NCI-H2107 treated with DMSO at 0.1 percent for 48 hours (cell line): ENCODE data around the gene GAB4.
"Not testable (repeated sequence)": the region's sequence is repeated elsewhere in the genome, so short reads cannot be mapped to it uniquely, and the experiment has no call there.

Experiments
- DNase-seq: peaks from one replicate; lab custom pipeline; 2025; ENCODE audit not compliant: unreplicated experiment; lab: John Stamatoyannopoulos, UW

The GAB4 gene

GRCh38 chr22:16960220-16960883 is 47.7 kb downstream of the GAB4 start:
- DNase-seq: no peak

GRCh38 chr22:16959345-16959930 is 48.6 kb downstream of the GAB4 start:
- DNase-seq: no peak

- DNase-seq: no peak
Observed at GRCh38 chr22:16958475-16958874, 49.5 kb downstream of the GAB4 start.

- DNase-seq: no peak
Observed at GRCh38 chr22:16957781-16958180, 50.2 kb downstream of the GAB4 start.

- no peak for DNase-seq
Observed at GRCh38 chr22:16956290-16956689, 51.7 kb downstream of the GAB4 start.

GRCh38 chr22:16955678-16956210 is 52.3 kb downstream of the GAB4 start:
- DNase-seq: no peak

GRCh38 chr22:16955081-16955480 is 52.9 kb downstream of the GAB4 start:
- no peak for DNase-seq

GRCh38 chr22:16954060-16954403 is 54.0 kb downstream of the GAB4 start:
- no peak for DNase-seq

- no peak for DNase-seq
Observed at GRCh38 chr22:16953206-16954059, 54.6 kb downstream of the GAB4 start.

GRCh38 chr22:16949561-16949960 is 58.5 kb downstream of the GAB4 start:
- no peak for DNase-seq

- no peak for DNase-seq
Observed at GRCh38 chr22:16937811-16938210, 70.2 kb downstream of the GAB4 start.

- DNase-seq: not testable (repeated sequence)
Observed at GRCh38 chr22:16937209-16937608, 70.8 kb downstream of the GAB4 start.

- DNase-seq: no peak
Observed at GRCh38 chr22:16936625-16937024, 71.4 kb downstream of the GAB4 start.

GRCh38 chr22:16935209-16935608 is 72.8 kb downstream of the GAB4 start:
- DNase-seq: no peak

GRCh38 chr22:16933291-16934282 is 74.4 kb downstream of the GAB4 start:
- DNase-seq: no peak

GRCh38 chr22:16932577-16932976 is 75.4 kb downstream of the GAB4 start:
- DNase-seq: no peak

GRCh38 chr22:16925407-16925966 is 82.5 kb downstream of the GAB4 start:
- DNase-seq: no peak

GRCh38 chr22:16922706-16923105 is 85.3 kb downstream of the GAB4 start:
- no peak for DNase-seq

- no peak for DNase-seq
Observed at GRCh38 chr22:16922076-16922475, 85.9 kb downstream of the GAB4 start.
